Measurements from ENCODE around the gene SLC22A9. TPM values are rescaled to one million over a fixed set of nuclear protein-coding genes. Genes with fewer than 3 reads are reported as not detected.

SLC22A9 gene
- total RNA-seq, 3 donors from 2014 or later = not detected

DNA sequence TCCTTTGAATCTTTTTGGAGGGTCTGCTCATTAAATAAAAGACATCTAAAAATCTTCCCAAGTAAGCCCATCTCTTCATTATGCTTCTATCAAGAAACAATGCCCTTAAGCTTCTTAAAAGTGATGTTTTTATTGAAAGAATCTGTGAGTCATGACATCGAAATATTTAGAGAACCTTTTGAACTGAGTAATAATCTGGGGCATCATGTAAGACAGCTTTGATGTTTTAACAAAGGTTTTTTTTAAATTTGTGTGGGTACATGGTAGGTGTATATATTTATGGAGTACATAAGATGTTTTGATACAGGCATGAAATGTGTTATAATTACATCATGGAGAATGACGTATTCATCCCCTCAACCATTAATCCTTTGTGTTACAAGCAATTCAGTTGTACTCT lies 74.6 kb downstream of the SLC22A9 start:
- TF ChIP-seq, protein P1, sequence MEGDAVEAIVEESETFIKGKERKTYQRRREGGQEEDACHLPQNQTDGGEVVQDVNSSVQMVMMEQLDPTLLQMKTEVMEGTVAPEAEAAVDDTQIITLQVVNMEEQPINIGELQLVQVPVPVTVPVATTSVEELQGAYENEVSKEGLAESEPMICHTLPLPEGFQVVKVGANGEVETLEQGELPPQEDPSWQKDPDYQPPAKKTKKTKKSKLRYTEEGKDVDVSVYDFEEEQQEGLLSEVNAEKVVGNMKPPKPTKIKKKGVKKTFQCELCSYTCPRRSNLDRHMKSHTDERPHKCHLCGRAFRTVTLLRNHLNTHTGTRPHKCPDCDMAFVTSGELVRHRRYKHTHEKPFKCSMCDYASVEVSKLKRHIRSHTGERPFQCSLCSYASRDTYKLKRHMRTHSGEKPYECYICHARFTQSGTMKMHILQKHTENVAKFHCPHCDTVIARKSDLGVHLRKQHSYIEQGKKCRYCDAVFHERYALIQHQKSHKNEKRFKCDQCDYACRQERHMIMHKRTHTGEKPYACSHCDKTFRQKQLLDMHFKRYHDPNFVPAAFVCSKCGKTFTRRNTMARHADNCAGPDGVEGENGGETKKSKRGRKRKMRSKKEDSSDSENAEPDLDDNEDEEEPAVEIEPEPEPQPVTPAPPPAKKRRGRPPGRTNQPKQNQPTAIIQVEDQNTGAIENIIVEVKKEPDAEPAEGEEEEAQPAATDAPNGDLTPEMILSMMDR (IDR thresholded peaks at IDR 0.05) = no peak
- TF ChIP-seq POLR2A (IDR thresholded peaks at IDR 0.05) (no peak), POLR2AphosphoS5 (IDR thresholded peaks at IDR 0.05) (no peak)
- H3K27ac ChIP-seq = no peak overlapping the region
- no peaks in the 10 kb centered on the region for H3K4me1 ChIP-seq
- no peaks in the 10 kb centered on the region for H3K36me3 ChIP-seq
- no peaks in the 10 kb centered on the region for H3K9me3 ChIP-seq
- DNase-seq (ENCODE audit: low spot score in 2 of 2) = no peak
- intact Hi-C loops (cut with DNase I; ENCODE audit: low total_unique reads) = no loop called here
- H3K27me3 ChIP-seq = no peaks in the 10 kb centered on the region
- H3K4me3 ChIP-seq = no peak overlapping the region

DNA sequence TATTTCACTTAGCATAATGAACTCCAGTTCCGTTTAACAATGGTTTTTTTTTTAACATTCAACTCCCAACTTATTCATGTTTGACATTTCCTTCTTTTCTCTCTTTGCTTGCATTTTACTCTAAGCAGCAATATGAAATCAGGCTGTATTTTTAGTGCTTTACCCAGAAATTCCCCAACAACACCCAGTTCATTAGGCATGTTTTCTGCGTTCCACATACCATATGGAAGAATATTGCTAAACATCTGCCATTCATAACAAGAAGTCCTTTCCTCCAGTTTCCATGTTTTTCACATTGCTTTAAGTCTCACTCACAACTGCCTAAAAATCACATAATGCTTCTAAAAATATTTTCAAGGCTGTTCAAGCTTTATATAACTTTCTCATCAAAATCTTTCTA lies 75.5 kb downstream of the SLC22A9 start:
- TF ChIP-seq POLR2AphosphoS5 (IDR thresholded peaks at IDR 0.05) = no peak
- H3K27ac ChIP-seq = no peak overlapping the region
- H3K9me3 ChIP-seq = no peaks in the 10 kb centered on the region
- no peak for DNase-seq (ENCODE audit: low spot score in 2 of 2)
- H3K36me3 ChIP-seq = no peaks in the 10 kb centered on the region
- H3K27me3 ChIP-seq = no peaks in the 10 kb centered on the region
- H3K4me3 ChIP-seq = no peak overlapping the region
- intact Hi-C loops (cut with DNase I; ENCODE audit: low total_unique reads) = no loop called here
- H3K4me1 ChIP-seq = no peaks in the 10 kb centered on the region

DNA sequence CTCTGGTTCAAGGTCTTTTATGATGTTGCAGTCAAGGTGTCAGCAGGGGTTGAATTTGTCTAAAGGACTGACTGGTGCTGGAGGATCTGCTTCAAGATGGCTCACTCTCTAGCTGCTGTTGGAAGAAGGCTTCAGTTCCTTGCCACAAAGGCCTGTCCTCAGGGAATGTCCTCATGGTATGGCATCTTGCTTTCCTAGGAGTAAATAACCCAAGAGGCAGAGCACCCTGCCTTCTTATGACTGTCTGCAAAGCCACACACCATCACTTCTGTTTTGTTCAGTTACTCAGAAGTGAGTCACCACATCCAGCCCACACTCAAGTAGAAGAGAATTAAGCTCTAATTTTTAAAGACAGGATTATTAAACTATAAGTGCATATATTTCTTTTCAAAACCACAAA lies 76.1 kb downstream of the SLC22A9 start:
- no peaks in the 10 kb centered on the region for H3K36me3 ChIP-seq
- TF ChIP-seq, protein P1 (IDR thresholded peaks at IDR 0.05) = no peak
- TF ChIP-seq POLR2AphosphoS5 (IDR thresholded peaks at IDR 0.05) = no peak
- no peak for TF ChIP-seq POLR2A (IDR thresholded peaks at IDR 0.05)
- intact Hi-C loops (cut with DNase I; ENCODE audit: low total_unique reads) = no loop called here

DNA sequence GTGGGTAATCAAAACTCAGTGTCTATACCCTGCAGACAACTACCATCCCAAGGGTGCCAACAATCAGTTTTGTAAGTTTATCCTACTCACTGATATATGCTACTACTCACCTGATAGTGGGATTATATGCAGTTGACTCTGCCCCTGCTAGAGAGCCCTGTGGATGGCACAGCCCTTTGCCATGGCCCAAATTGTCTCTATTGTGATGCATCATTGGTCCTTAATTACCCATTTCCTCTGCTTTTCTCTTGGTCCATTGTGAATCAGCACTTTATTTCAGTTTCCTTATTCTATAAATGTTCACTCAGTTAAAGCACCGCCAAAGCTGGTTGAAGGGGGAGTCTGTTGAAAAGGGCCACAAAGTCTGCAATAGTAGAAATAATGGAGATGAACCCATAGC lies 79.1 kb downstream of the SLC22A9 start:
- no peaks in the 10 kb centered on the region for H3K9me3 ChIP-seq
- no peaks in the 10 kb centered on the region for H3K36me3 ChIP-seq
- intact Hi-C loops (cut with DNase I; ENCODE audit: low total_unique reads) = no loop called here
- no peak overlapping the region for H3K27ac ChIP-seq
- TF ChIP-seq, protein P1 (IDR thresholded peaks at IDR 0.05) = no peak
- no peak for TF ChIP-seq POLR2A (IDR thresholded peaks at IDR 0.05)
- no peak for TF ChIP-seq POLR2AphosphoS5 (IDR thresholded peaks at IDR 0.05)
- no peaks in the 10 kb centered on the region for H3K4me1 ChIP-seq
- no peak overlapping the region for H3K4me3 ChIP-seq
- no peak for DNase-seq (ENCODE audit: low spot score in 2 of 2)
- H3K27me3 ChIP-seq = no peaks in the 10 kb centered on the region

More for the DNA sequence above, 76.1 kb downstream of the SLC22A9 start:
- H3K4me3 ChIP-seq = no peak overlapping the region
- no peak for DNase-seq (ENCODE audit: low spot score in 2 of 2)
- no peaks in the 10 kb centered on the region for H3K4me1 ChIP-seq
- H3K27ac ChIP-seq = no peak overlapping the region
- no peaks in the 10 kb centered on the region for H3K27me3 ChIP-seq
- no peaks in the 10 kb centered on the region for H3K9me3 ChIP-seq

DNA sequence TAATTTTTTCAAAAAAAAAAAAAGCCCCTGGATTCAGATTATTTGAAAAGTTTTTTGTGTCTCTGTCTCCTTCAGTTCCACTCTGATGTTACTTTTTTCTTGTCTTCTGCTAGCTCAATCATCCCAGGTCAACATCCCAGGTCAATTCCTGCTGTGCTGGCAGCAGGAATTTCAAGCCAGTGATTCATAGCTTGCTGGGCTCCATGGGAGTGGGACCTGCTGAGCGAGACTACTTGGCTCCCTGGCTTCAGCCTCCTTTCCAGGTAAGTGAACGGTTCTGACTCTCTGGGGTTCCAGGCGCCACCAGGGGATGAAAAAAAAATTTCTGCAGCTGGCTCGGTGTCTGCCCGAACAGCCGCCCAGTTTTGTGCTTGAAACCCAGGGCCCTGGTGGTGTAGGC lies 90.0 kb downstream of the SLC22A9 start:
- no peak overlapping the region for H3K4me3 ChIP-seq
- H3K27ac ChIP-seq = no peak overlapping the region
- H3K4me1 ChIP-seq = no peaks in the 10 kb centered on the region
- no peak for DNase-seq (ENCODE audit: low spot score in 2 of 2)
- no peaks in the 10 kb centered on the region for H3K27me3 ChIP-seq
- H3K36me3 ChIP-seq = no peaks in the 10 kb centered on the region
- no peaks in the 10 kb centered on the region for H3K9me3 ChIP-seq
- TF ChIP-seq POLR2AphosphoS5 (IDR thresholded peaks at IDR 0.05) (no peak), POLR2A (IDR thresholded peaks at IDR 0.05) (no peak)
- TF ChIP-seq, protein P1 (IDR thresholded peaks at IDR 0.05) = no peak
- intact Hi-C loops (cut with DNase I; ENCODE audit: low total_unique reads) = no loop called here

Other genes with a start within 250 kb of the SLC22A9 start
- not detected for gene SLC22A24, start 225.6 kb upstream of the SLC22A9 start, total RNA-seq
- under 1 TPM in 1 of 3 donors, not detected in 2; 0.48 TPM for gene SLC22A25, start 126.2 kb upstream of the SLC22A9 start, total RNA-seq
- 10 to 100 TPM in 2 of 3 donors, 1 to 10 TPM in 1; 9.8 to 61.9 (median 11.9) TPM for gene PLAAT5, start 121.4 kb downstream of the SLC22A9 start, total RNA-seq
- 10 to 100 TPM in 2 of 3 donors, 1 to 10 TPM in 1; 6.6 to 82.6 (median 11.9) TPM for gene LGALS12, start 136.3 kb downstream of the SLC22A9 start, total RNA-seq
- 10 to 100 TPM; 13.9 to 100.0 (median 95.3) TPM for gene PLAAT4, start 167.0 kb downstream of the SLC22A9 start, total RNA-seq
- 1 to 10 TPM; 1.1 to 2.6 (median 2.0) TPM for gene PLAAT2, start 193.6 kb downstream of the SLC22A9 start, total RNA-seq
- 100 to 1,000 TPM; 128 to 527 (median 204) TPM for gene PLAAT3, start 244.6 kb downstream of the SLC22A9 start, total RNA-seq